Measurements from ENCODE around the gene CMTR2.

GRCh38 chr16:71288890-71289731, at the start of gene CMTR2:
- TF ChIP-seq POLR2A (IDR thresholded peaks at IDR 0.05; ENCODE audit: low read length) (peak; percentile 94), GATA1 (IDR thresholded peaks at IDR 0.05; ENCODE audit: low read depth, low read length) (no peak)

Data from erythroblast (primary cell).